Measurements from ENCODE around the gene HK3. TPM values are rescaled to one million over a fixed set of nuclear protein-coding genes. Genes with fewer than 3 reads are reported as not detected.

The HK3 gene
- total RNA-seq, 1 experiment from 2014 or later = 0.17 TPM

DNA sequence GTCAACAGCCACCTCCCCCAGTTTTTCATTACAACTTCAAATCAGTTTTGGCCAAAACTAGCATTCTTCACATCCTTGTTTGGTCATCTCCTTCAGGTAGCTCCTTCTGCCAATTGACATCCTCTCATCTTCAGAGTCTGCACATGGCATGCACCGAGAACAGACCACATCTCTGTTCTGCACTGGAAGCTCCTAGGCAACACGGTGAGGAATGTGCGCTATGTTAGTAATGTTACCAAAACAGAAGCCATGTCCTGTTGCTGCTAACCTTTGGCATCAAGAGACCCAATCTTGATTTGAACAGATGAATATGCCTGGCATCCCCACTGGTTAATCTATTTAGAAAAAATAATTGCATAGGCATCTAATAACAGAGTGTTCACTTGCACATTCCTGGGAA, 5.1 kb upstream of the HK3 start:
- TF ChIP-seq, protein P1, sequence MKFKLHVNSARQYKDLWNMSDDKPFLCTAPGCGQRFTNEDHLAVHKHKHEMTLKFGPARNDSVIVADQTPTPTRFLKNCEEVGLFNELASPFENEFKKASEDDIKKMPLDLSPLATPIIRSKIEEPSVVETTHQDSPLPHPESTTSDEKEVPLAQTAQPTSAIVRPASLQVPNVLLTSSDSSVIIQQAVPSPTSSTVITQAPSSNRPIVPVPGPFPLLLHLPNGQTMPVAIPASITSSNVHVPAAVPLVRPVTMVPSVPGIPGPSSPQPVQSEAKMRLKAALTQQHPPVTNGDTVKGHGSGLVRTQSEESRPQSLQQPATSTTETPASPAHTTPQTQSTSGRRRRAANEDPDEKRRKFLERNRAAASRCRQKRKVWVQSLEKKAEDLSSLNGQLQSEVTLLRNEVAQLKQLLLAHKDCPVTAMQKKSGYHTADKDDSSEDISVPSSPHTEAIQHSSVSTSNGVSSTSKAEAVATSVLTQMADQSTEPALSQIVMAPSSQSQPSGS (CRISPR knock-in tag; IDR thresholded peaks at IDR 0.05; ENCODE audit: borderline replicate concordance, low read depth) = no peak
- TF ChIP-seq TEAD1 (CRISPR knock-in tag; IDR thresholded peaks at IDR 0.05) (no peak), TEAD4 (CRISPR knock-in tag; IDR thresholded peaks at IDR 0.05) (no peak), ZBTB21 (CRISPR knock-in tag; IDR thresholded peaks at IDR 0.05; ENCODE audit: borderline replicate concordance) (no peak), NFE2L1 (CRISPR knock-in tag; IDR thresholded peaks at IDR 0.05) (no peak), EMX1 (CRISPR knock-in tag; IDR thresholded peaks at IDR 0.05) (no peak), CREM (CRISPR knock-in tag; IDR thresholded peaks at IDR 0.05) (no peak), SMAD4 (CRISPR knock-in tag; IDR thresholded peaks at IDR 0.05) (no peak)
- TF ChIP-seq, protein P2, sequence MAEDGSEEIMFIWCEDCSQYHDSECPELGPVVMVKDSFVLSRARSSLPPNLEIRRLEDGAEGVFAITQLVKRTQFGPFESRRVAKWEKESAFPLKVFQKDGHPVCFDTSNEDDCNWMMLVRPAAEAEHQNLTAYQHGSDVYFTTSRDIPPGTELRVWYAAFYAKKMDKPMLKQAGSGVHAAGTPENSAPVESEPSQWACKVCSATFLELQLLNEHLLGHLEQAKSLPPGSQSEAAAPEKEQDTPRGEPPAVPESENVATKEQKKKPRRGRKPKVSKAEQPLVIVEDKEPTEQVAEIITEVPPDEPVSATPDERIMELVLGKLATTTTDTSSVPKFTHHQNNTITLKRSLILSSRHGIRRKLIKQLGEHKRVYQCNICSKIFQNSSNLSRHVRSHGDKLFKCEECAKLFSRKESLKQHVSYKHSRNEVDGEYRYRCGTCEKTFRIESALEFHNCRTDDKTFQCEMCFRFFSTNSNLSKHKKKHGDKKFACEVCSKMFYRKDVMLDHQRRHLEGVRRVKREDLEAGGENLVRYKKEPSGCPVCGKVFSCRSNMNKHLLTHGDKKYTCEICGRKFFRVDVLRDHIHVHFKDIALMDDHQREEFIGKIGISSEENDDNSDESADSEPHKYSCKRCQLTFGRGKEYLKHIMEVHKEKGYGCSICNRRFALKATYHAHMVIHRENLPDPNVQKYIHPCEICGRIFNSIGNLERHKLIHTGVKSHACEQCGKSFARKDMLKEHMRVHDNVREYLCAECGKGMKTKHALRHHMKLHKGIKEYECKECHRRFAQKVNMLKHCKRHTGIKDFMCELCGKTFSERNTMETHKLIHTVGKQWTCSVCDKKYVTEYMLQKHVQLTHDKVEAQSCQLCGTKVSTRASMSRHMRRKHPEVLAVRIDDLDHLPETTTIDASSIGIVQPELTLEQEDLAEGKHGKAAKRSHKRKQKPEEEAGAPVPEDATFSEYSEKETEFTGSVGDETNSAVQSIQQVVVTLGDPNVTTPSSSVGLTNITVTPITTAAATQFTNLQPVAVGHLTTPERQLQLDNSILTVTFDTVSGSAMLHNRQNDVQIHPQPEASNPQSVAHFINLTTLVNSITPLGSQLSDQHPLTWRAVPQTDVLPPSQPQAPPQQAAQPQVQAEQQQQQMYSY (CRISPR knock-in tag; IDR thresholded peaks at IDR 0.05) = no peak
- TF ChIP-seq, protein P3, sequence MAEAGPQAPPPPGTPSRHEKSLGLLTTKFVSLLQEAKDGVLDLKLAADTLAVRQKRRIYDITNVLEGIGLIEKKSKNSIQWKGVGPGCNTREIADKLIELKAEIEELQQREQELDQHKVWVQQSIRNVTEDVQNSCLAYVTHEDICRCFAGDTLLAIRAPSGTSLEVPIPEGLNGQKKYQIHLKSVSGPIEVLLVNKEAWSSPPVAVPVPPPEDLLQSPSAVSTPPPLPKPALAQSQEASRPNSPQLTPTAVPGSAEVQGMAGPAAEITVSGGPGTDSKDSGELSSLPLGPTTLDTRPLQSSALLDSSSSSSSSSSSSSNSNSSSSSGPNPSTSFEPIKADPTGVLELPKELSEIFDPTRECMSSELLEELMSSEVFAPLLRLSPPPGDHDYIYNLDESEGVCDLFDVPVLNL (CRISPR knock-in tag; IDR thresholded peaks at IDR 0.05; ENCODE audit: borderline replicate concordance, low read depth) = no peak
- ATAC-seq (no peak), DNase-seq (ENCODE audit: low spot score) (no peak)
- Mint-ChIP-seq H3K27me3 (ENCODE audit: low read depth) (no peaks in the 10 kb centered on the region), H3K36me3 (peaks cover 44% of the 10 kb centered on the region), H3K4me1 (peaks cover 5% of the 10 kb centered on the region), H3K27ac (no peak overlapping the region; the same call in 1 of the 2 replicates), H3K4me3 (no peak overlapping the region), H3K9me3 (no peaks in the 10 kb centered on the region)
- CTCF ChIA-PET = interaction anchor here (1.2 to 1.5 kb wide), 2 partner anchors 168 to 243 kb away, joined by 4 to 5 read pairs; no protein-coding TSS in a partner anchor
- POLR2A ChIA-PET = no interaction called here

DNA sequence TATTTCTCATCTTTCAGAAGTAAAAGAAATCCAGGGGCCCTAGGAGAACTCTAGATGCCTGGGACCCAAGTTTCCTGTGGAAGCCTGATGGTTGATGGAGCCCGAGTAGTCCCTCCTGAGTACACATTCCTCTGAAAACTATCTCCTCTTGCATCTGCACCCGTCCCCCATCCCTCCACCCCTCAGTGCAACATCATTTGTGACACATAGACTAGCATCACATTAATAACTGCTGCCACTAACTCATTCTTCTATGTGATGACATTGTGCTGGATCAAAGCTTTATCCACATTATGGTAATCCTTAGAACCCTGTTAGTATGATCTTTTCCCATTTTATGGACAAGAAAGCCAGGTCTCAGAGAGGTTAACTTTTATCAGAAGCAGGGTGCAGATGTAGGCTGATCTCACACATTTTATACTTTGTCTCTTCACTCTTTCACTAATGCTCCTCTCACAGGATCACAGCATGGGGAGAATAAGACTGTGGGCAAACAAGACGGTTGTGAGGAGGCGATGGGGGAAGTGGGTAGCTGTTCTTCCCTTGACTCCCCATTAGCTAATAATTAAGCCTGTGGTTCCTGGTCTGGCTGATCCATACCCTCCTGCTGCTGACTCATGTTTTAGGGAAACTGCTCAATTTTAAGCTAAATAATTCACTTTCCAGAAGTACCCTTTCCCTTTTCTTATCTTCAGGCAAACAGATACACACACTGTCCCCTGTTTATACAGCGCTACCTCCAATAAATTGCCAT, 3.9 kb upstream of the HK3 start:
- no peak for DNase-seq (ENCODE audit: low spot score)
- Mint-ChIP-seq H3K27me3 (ENCODE audit: low read depth) (no peaks in the 10 kb centered on the region), H3K9me3 (no peaks in the 10 kb centered on the region), H3K4me1 (peaks cover 5% of the 10 kb centered on the region), H3K4me3 (no peak overlapping the region), H3K36me3 (peaks cover 37% of the 10 kb centered on the region), H3K27ac (no peak overlapping the region)
- no peak for ATAC-seq
- ChIA-PET CTCF (interaction anchor here (1.2 to 6.3 kb wide), 3 partner anchors 169 to 242 kb away, joined by 4 to 63 read pairs (median 5); no protein-coding TSS in a partner anchor), POLR2A (no interaction called here)
- TF ChIP-seq, protein P4, sequence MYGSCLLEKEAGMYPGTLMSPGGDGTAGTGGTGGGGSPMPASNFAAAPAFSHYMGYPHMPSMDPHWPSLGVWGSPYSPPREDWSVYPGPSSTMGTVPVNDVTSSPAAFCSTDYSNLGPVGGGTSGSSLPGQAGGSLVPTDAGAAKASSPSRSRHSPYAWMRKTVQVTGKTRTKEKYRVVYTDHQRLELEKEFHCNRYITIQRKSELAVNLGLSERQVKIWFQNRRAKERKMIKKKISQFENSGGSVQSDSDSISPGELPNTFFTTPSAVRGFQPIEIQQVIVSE (CRISPR knock-in tag; IDR thresholded peaks at IDR 0.05; ENCODE audit: borderline replicate concordance) = no peak
- no peak for TF ChIP-seq GTF2I (CRISPR knock-in tag; conservative IDR thresholded peaks at IDR 0.05)
- TF ChIP-seq, protein P5, sequence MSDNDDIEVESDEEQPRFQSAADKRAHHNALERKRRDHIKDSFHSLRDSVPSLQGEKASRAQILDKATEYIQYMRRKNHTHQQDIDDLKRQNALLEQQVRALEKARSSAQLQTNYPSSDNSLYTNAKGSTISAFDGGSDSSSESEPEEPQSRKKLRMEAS (CRISPR knock-in tag; IDR thresholded peaks at IDR 0.05) = no peak
- no peak for TF ChIP-seq JUN (CRISPR knock-in tag; IDR thresholded peaks at IDR 0.05)
- no peak for TF ChIP-seq TEAD1 (CRISPR knock-in tag; IDR thresholded peaks at IDR 0.05)
- TF ChIP-seq JAZF1 (CRISPR knock-in tag; IDR thresholded peaks at IDR 0.05) = no peak
- TF ChIP-seq SMAD4 (CRISPR knock-in tag; IDR thresholded peaks at IDR 0.05) = no peak
- no peak for TF ChIP-seq ZBTB21 (CRISPR knock-in tag; IDR thresholded peaks at IDR 0.05; ENCODE audit: borderline replicate concordance)
- TF ChIP-seq, protein P2 (CRISPR knock-in tag; IDR thresholded peaks at IDR 0.05) = no peak
- TF ChIP-seq NR1H2 (CRISPR knock-in tag; IDR thresholded peaks at IDR 0.05) = no peak
- TF ChIP-seq, protein P6, sequence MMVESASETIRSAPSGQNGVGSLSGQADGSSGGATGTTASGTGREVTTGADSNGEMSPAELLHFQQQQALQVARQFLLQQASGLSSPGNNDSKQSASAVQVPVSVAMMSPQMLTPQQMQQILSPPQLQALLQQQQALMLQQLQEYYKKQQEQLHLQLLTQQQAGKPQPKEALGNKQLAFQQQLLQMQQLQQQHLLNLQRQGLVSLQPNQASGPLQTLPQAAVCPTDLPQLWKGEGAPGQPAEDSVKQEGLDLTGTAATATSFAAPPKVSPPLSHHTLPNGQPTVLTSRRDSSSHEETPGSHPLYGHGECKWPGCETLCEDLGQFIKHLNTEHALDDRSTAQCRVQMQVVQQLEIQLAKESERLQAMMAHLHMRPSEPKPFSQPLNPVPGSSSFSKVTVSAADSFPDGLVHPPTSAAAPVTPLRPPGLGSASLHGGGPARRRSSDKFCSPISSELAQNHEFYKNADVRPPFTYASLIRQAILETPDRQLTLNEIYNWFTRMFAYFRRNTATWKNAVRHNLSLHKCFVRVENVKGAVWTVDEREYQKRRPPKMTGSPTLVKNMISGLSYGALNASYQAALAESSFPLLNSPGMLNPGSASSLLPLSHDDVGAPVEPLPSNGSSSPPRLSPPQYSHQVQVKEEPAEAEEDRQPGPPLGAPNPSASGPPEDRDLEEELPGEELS (CRISPR knock-in tag; IDR thresholded peaks at IDR 0.05) = no peak
- TF ChIP-seq, protein P7, sequence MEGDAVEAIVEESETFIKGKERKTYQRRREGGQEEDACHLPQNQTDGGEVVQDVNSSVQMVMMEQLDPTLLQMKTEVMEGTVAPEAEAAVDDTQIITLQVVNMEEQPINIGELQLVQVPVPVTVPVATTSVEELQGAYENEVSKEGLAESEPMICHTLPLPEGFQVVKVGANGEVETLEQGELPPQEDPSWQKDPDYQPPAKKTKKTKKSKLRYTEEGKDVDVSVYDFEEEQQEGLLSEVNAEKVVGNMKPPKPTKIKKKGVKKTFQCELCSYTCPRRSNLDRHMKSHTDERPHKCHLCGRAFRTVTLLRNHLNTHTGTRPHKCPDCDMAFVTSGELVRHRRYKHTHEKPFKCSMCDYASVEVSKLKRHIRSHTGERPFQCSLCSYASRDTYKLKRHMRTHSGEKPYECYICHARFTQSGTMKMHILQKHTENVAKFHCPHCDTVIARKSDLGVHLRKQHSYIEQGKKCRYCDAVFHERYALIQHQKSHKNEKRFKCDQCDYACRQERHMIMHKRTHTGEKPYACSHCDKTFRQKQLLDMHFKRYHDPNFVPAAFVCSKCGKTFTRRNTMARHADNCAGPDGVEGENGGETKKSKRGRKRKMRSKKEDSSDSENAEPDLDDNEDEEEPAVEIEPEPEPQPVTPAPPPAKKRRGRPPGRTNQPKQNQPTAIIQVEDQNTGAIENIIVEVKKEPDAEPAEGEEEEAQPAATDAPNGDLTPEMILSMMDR (IDR thresholded peaks at IDR 0.05) = no peak
- TF ChIP-seq EMX1 (CRISPR knock-in tag; IDR thresholded peaks at IDR 0.05) = no peak

Data from WTC11 (cell line).